ENCODE results near the gene ETF1.

The ETF1 gene

DNA sequence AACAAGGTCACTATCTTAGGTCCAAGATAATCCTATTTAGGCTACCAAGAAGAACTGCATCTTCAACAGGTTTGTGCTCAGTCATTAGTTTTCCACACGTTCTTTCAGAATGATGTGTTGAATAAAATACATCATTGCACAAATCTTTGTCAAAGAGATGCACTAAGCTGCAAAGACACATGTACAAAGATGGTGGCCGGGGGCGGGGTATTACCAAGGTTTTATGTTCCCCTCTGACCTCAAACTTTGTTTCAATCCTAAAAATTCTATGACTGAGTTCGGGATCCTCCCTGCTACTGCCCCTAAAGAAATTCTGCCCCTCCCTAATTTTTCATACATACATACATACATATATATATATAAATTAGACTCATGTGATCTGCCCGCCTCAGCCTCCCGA, 17.9 kb upstream of the ETF1 start:
- peaks cover 12% of the 10 kb centered on the region; the same call in 1 of the 2 replicates for H4K20me1 ChIP-seq (ENCODE audit: insufficient read depth)
- TF ChIP-seq, protein P1, sequence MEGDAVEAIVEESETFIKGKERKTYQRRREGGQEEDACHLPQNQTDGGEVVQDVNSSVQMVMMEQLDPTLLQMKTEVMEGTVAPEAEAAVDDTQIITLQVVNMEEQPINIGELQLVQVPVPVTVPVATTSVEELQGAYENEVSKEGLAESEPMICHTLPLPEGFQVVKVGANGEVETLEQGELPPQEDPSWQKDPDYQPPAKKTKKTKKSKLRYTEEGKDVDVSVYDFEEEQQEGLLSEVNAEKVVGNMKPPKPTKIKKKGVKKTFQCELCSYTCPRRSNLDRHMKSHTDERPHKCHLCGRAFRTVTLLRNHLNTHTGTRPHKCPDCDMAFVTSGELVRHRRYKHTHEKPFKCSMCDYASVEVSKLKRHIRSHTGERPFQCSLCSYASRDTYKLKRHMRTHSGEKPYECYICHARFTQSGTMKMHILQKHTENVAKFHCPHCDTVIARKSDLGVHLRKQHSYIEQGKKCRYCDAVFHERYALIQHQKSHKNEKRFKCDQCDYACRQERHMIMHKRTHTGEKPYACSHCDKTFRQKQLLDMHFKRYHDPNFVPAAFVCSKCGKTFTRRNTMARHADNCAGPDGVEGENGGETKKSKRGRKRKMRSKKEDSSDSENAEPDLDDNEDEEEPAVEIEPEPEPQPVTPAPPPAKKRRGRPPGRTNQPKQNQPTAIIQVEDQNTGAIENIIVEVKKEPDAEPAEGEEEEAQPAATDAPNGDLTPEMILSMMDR (conservative IDR thresholded peaks at IDR 0.05; ENCODE audit: low read depth, low read length) = no peak
- H3K9ac ChIP-seq = no peak overlapping the region
- peaks cover 33% of the 10 kb centered on the region for H3K36me3 ChIP-seq (ENCODE audit: insufficient read depth)
- peaks cover 14% of the 10 kb centered on the region for H3K4me1 ChIP-seq (ENCODE audit: low read depth, poor library complexity, severe bottlenecking)
- no peak overlapping the region for H3K27ac ChIP-seq
- no peak overlapping the region for H2AFZ ChIP-seq (ENCODE audit: low read depth)
- no peaks in the 10 kb centered on the region for H3K27me3 ChIP-seq (ENCODE audit: insufficient read depth, low read depth)
- H3K4me2 ChIP-seq = no peak overlapping the region
- no peak overlapping the region for H3K4me3 ChIP-seq (IDR thresholded peaks at IDR 0.05; ENCODE audit: insufficient read depth, low read depth, low read length)
- H3K79me2 ChIP-seq (ENCODE audit: insufficient read depth, low read depth) = peaks cover 55% of the 10 kb centered on the region

DNA sequence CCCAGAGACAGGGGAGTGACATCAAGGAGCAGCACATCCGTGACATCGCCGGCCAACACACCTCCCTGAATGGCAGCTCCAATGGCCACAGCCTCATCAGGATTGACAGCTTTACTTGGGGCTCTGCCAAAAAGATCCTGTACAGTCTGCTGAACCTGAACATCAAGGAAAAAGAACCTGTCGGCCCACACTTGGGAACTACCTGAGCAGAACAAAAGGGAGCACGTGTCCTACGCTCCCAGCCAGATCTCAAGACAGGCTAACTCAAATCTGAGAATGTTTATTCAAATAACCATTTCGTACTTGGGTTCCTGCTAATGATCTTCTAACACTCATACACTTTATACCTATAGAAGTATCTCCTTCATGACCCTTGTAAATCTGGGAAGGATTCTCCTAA, 16.9 kb upstream of the ETF1 start:
- no peak overlapping the region for H3K4me2 ChIP-seq
- no peak overlapping the region for H3K4me3 ChIP-seq (IDR thresholded peaks at IDR 0.05; ENCODE audit: insufficient read depth, low read depth, low read length)
- no peak overlapping the region for H3K27ac ChIP-seq
- no peak overlapping the region for H2AFZ ChIP-seq (ENCODE audit: low read depth)
- peaks cover 26% of the 10 kb centered on the region for H3K36me3 ChIP-seq (ENCODE audit: insufficient read depth)
- H4K20me1 ChIP-seq (ENCODE audit: insufficient read depth) = peaks cover 12% of the 10 kb centered on the region; the same call in 1 of the 2 replicates
- no peak overlapping the region for H3K9ac ChIP-seq
- TF ChIP-seq, protein P1 (conservative IDR thresholded peaks at IDR 0.05; ENCODE audit: low read depth, low read length) = no peak
- H3K79me2 ChIP-seq (ENCODE audit: insufficient read depth, low read depth) = peaks cover 44% of the 10 kb centered on the region; the same call in 1 of the 2 replicates
- peaks cover 6% of the 10 kb centered on the region for H3K4me1 ChIP-seq (ENCODE audit: low read depth, poor library complexity, severe bottlenecking)
- no peaks in the 10 kb centered on the region for H3K27me3 ChIP-seq (ENCODE audit: insufficient read depth, low read depth)

DNA sequence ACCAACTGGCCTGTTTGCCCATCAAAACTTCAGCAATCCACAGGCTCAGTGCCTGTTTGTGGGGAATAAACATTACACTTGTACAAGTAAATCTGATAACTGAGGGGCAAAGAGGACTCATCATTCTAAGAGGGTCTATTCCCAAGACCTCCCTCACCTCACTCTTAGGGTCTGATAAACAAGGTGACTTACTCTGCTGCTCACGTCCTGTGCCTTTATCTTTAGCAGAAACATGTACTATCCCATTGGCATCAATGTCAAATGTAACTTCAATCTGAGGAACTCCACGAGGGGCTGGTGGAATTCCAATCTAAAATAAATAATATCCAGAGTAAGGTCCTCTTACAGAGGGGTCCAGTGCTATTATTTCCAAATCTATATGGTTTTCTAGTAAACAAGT, 14.6 kb upstream of the ETF1 start:
- Histone ChIP-seq H3K27me3 (ENCODE audit: insufficient read depth, low read depth) (no peaks in the 10 kb centered on the region), H3K36me3 (ENCODE audit: insufficient read depth) (peaks cover 23% of the 10 kb centered on the region), H3K9ac (no peak overlapping the region), H3K4me2 (no peak overlapping the region), H3K27ac (0 out of 2 replicates have a peak overlapping the region, but pooled peaks have one; percentile 9), H2AFZ (ENCODE audit: low read depth) (no peak overlapping the region), H4K20me1 (ENCODE audit: insufficient read depth) (peaks cover 12% of the 10 kb centered on the region; the same call in 1 of the 2 replicates), H3K4me3 (IDR thresholded peaks at IDR 0.05; ENCODE audit: insufficient read depth, low read depth, low read length) (no peak overlapping the region), H3K79me2 (ENCODE audit: insufficient read depth, low read depth) (peaks cover 23% of the 10 kb centered on the region; the same call in 1 of the 2 replicates), H3K4me1 (ENCODE audit: low read depth, poor library complexity, severe bottlenecking) (no peaks in the 10 kb centered on the region)
- TF ChIP-seq, protein P1 (conservative IDR thresholded peaks at IDR 0.05; ENCODE audit: low read depth, low read length) = no peak

DNA sequence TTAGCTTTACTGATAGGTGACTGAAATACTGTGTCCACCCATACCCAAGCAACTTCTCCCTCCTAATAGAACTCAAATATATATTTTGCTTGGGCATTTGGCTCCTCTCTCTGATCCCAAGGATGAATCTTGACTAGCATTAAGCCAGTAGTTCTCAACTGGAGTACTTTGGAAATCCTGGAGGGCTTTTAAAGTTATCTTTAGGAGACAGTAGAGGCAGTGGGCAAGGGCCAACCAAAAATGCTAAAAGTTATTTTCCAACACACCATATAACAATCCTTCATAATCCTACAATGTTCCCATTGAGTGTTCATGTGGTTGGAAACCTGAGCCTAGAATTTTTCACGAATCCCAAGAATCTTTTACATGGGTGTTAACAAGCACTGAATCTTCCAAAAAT, 11.1 kb upstream of the ETF1 start:
- no peak overlapping the region for H3K27ac ChIP-seq
- no peak overlapping the region for H3K4me2 ChIP-seq
- H3K9ac ChIP-seq = no peak overlapping the region
- TF ChIP-seq, protein P1 (conservative IDR thresholded peaks at IDR 0.05; ENCODE audit: low read depth, low read length) = no peak
- H4K20me1 ChIP-seq (ENCODE audit: insufficient read depth) = 0 out of 2 replicates have a peak, but pooled peaks cover 4% of the 10 kb centered on the region
- no peak overlapping the region for H3K4me3 ChIP-seq (IDR thresholded peaks at IDR 0.05; ENCODE audit: insufficient read depth, low read depth, low read length)
- no peaks in the 10 kb centered on the region; the same call in 1 of the 2 replicates for H3K79me2 ChIP-seq (ENCODE audit: insufficient read depth, low read depth)
- H2AFZ ChIP-seq (ENCODE audit: low read depth) = no peak overlapping the region
- H3K27me3 ChIP-seq (ENCODE audit: insufficient read depth, low read depth) = no peaks in the 10 kb centered on the region
- no peaks in the 10 kb centered on the region for H3K4me1 ChIP-seq (ENCODE audit: low read depth, poor library complexity, severe bottlenecking)
- H3K36me3 ChIP-seq (ENCODE audit: insufficient read depth) = peaks cover 13% of the 10 kb centered on the region
